Ishikawa (cell line): Measurements from ENCODE around the gene COX17.

Experiments used
- CEBPB ChIP-seq: IDR thresholded peaks from 2 replicates; pipeline ENCODE4 v1.6.1; 2012
- CREB1 ChIP-seq: IDR thresholded peaks from 2 replicates; pipeline ENCODE4 v1.6.1; 2012; ENCODE audit warnings: low read depth
- EGR1 ChIP-seq: IDR thresholded peaks from 2 replicates; pipeline ENCODE4 v1.6.1; 2012
- EP300 ChIP-seq: IDR thresholded peaks from 2 replicates; pipeline ENCODE4 v1.6.1; 2012; ENCODE audit warnings: borderline replicate concordance
- FOXM1 ChIP-seq: IDR thresholded peaks from 2 replicates; pipeline ENCODE4 v1.6.1; 2012; ENCODE audit warnings: low read depth, borderline replicate concordance
- MAX ChIP-seq: IDR thresholded peaks from 2 replicates; pipeline ENCODE4 v1.6.1; 2012
- NFIC ChIP-seq: IDR thresholded peaks from 2 replicates; pipeline ENCODE4 v1.6.1; 2012
- RAD21 ChIP-seq: IDR thresholded peaks from 2 replicates; pipeline ENCODE4 v1.6.1; 2012; ENCODE audit warnings: low read depth
- TAF1 ChIP-seq: IDR thresholded peaks from 2 replicates; pipeline ENCODE4 v1.6.1; 2012; ENCODE audit warnings: low read depth, mild to moderate bottlenecking
- TCF12 ChIP-seq: IDR thresholded peaks from 2 replicates; pipeline ENCODE4 v1.6.1; 2012; ENCODE audit warnings: low read depth
- TEAD4 ChIP-seq: IDR thresholded peaks from 2 replicates; pipeline ENCODE4 v1.6.1; 2012
- YY1 ChIP-seq: IDR thresholded peaks from 2 replicates; pipeline ENCODE4 v1.6.1; 2012; ENCODE audit warnings: low read depth
- ZBTB7A ChIP-seq: IDR thresholded peaks from 2 replicates; pipeline ENCODE4 v1.6.1; 2012; ENCODE audit warnings: low read depth
- TF ChIP-seq, protein P1 (sequence below): IDR thresholded peaks from 2 replicates; pipeline ENCODE4 v1.6.1; 2012
- TF ChIP-seq, protein P2 (sequence below): IDR thresholded peaks from 2 replicates; pipeline ENCODE4 v1.6.1; 2012; ENCODE audit warnings: low read depth, mild to moderate bottlenecking

The COX17 gene

DNA sequence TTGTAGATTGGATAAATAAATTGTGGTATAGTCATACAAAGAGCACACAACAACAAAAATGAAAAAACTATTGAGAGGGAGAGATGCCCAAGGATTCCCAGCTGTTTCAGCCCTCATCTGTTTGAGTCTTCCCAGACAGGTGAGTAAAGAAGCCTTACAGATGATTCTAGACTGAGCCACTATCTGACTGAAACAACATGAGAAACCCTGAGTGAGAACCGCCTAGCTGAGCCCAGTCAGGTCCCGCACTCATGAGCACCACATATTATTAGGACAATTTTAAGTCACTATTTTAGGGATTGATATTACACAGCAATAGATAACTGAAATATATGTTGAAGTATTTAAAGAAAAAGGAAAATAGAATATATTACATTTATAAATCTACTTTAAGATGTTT is 35.8 kb downstream of the COX17 start:
- no peak for TF ChIP-seq MAX
- no peak for TF ChIP-seq TAF1
- TF ChIP-seq EGR1: no peak
- TF ChIP-seq, protein P1, sequence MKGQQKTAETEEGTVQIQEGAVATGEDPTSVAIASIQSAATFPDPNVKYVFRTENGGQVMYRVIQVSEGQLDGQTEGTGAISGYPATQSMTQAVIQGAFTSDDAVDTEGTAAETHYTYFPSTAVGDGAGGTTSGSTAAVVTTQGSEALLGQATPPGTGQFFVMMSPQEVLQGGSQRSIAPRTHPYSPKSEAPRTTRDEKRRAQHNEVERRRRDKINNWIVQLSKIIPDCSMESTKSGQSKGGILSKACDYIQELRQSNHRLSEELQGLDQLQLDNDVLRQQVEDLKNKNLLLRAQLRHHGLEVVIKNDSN: no peak
- TF ChIP-seq, protein P2, sequence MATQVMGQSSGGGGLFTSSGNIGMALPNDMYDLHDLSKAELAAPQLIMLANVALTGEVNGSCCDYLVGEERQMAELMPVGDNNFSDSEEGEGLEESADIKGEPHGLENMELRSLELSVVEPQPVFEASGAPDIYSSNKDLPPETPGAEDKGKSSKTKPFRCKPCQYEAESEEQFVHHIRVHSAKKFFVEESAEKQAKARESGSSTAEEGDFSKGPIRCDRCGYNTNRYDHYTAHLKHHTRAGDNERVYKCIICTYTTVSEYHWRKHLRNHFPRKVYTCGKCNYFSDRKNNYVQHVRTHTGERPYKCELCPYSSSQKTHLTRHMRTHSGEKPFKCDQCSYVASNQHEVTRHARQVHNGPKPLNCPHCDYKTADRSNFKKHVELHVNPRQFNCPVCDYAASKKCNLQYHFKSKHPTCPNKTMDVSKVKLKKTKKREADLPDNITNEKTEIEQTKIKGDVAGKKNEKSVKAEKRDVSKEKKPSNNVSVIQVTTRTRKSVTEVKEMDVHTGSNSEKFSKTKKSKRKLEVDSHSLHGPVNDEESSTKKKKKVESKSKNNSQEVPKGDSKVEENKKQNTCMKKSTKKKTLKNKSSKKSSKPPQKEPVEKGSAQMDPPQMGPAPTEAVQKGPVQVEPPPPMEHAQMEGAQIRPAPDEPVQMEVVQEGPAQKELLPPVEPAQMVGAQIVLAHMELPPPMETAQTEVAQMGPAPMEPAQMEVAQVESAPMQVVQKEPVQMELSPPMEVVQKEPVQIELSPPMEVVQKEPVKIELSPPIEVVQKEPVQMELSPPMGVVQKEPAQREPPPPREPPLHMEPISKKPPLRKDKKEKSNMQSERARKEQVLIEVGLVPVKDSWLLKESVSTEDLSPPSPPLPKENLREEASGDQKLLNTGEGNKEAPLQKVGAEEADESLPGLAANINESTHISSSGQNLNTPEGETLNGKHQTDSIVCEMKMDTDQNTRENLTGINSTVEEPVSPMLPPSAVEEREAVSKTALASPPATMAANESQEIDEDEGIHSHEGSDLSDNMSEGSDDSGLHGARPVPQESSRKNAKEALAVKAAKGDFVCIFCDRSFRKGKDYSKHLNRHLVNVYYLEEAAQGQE: no peak
- TF ChIP-seq RAD21: no peak
- TF ChIP-seq CREB1: no peak
- TF ChIP-seq FOXM1: no peak
- TF ChIP-seq YY1: no peak
- TF ChIP-seq TEAD4: no peak
- TF ChIP-seq CEBPB: no peak
- no peak for TF ChIP-seq NFIC
- TF ChIP-seq EP300: no peak
- TF ChIP-seq TCF12: no peak

DNA sequence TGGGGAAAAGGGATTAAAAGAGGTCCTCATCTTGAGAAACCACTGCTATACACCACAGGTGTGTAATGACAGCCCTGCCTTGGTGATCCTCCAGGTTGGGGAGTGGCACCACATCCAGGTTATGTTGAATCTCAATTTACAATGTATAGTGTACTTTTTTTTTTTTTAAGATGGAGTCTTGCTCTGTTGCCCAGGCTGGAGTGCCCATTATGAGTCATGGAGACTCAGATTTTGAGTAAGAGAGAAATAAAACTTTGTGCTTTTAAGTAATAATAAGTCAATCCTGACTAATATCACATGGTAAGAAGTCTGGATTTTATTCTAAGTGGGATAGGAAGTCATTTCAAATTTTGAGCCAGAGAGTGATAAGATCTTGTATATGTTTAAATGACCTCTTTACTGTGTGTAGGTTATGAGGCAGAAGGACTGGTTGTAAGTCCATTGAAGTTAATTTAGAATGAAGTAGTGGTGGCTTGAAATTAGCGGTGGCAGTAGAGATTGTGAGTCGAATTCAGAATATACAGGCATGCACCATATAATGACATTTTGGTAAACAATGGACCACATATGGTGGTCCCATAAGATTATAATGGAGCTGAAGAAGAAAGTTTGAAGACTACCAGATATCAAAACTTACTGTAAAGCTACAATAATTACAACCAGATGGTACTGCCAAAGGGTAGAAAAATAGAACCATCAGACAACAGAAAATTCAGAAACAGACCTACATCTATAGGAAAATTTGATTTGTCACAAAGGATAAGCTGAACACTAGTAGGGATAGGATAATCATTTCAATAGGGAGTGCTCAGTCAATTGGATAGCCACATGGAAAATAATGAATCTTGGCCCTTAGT is 37.5 kb downstream of the COX17 start:
- TF ChIP-seq, protein P1: no peak
- no peak for TF ChIP-seq TAF1
- no peak for TF ChIP-seq TEAD4
- TF ChIP-seq RAD21: no peak
- TF ChIP-seq, protein P2: no peak
- TF ChIP-seq TCF12: no peak
- no peak for TF ChIP-seq CEBPB
- TF ChIP-seq ZBTB7A: no peak
- no peak for TF ChIP-seq FOXM1
- TF ChIP-seq MAX: no peak
- no peak for TF ChIP-seq EP300
- TF ChIP-seq NFIC: no peak
- TF ChIP-seq CREB1: no peak

- TF ChIP-seq CREB1: no peak
- no peak for TF ChIP-seq FOXM1
- TF ChIP-seq, protein P2: no peak
- no peak for TF ChIP-seq TAF1
- TF ChIP-seq EGR1: no peak
- TF ChIP-seq MAX: no peak
- no peak for TF ChIP-seq RAD21
- TF ChIP-seq CEBPB: no peak
- TF ChIP-seq EP300: no peak
- no peak for TF ChIP-seq TCF12
- no peak for TF ChIP-seq YY1
- TF ChIP-seq ZBTB7A: no peak
- TF ChIP-seq, protein P1: no peak
- TF ChIP-seq TEAD4: no peak
- TF ChIP-seq NFIC: no peak
Measured at GRCh38 chr3:119637679-119638477, 39.3 kb downstream of the COX17 start.
